Adrenal gland (tissue), 12 donors: Measurements from ENCODE around the gene ACTG1. TPM values are rescaled to one million over a fixed set of nuclear protein-coding genes. Genes with fewer than 3 reads are reported as not detected.

Experiments used
- DNase-seq, 7 donors: peaks; one replicate each; pipeline ENCODE4 v3.0.0-alpha.2; 2019 to 2020
- H3K27ac ChIP-seq, 5 donors: fragments of 200-600 bp; sonication (generic) in 4 of 5; 1 replicate in 3 of 5; 2 replicates in 2 of 5; pipeline versions ENCODE4 v1.5.1 to v1.8.0; 2016 to 2020; ENCODE audit warnings: mild to moderate bottlenecking in 1 of 5
- H3K27me3 ChIP-seq: fragments of 200-600 bp; 2 replicates; pipeline ENCODE4 v1.8.0; 2021
- H3K36me3 ChIP-seq, 2 donors: fragments of 200-600 bp; replicated peaks in 1 of 2; 1 replicate in 1 of 2; 2 replicates in 1 of 2; pipeline versions ENCODE4 v1.5.1 to v1.8.0; 2018 to 2022
- H3K4me1 ChIP-seq, 2 donors: fragments of 200-600 bp; replicated peaks in 1 of 2; 1 replicate in 1 of 2; 2 replicates in 1 of 2; pipeline versions ENCODE4 v1.5.1 to v1.8.0; 2018 to 2021
- H3K4me3 ChIP-seq, 4 donors: fragments of 200-600 bp; sonication (generic) in 3 of 4; one replicate each; pipeline ENCODE4 v1.5.1; 2016 to 2018
- H3K9me3 ChIP-seq, 3 donors: fragments of 200-600 bp; sonication (generic) in 1 of 3; replicated peaks in 1 of 3; 1 replicate in 2 of 3; 2 replicates in 1 of 3; pipeline versions ENCODE4 v1.5.1 to v1.8.0; 2016 to 2021
- POLR2A ChIP-seq, 2 donors: fragments of 450-650 bp; IDR thresholded peaks; one replicate each; pipeline ENCODE4 v1.6.1; 2017; ENCODE audit warnings: antibody characterized with exemption in 2 of 2, mild to moderate bottlenecking in 2 of 2, moderate library complexity in 1 of 2
- WGBS, 4 donors: extraction: QIAGEN DNeasy Blood & Tissue Kit in 2 of 4; methylation state at CpG; one replicate each; pipeline versions ENCODE4 v1.1.5 to v1.1.7; 2013 to 2017; 5-methylcytosine and 5-hydroxymethylcytosine counted together
- intact Hi-C, 2 donors: fragments of 100-400 bp; cut with DNase I; formaldehyde crosslinking; loops; one replicate each; pipeline versions ENCODE4 v1.14.1 to v1.15.0; 2022 to 2023
- polyA plus RNA-seq, 3 donors: library from polyadenylated mRNA; stranded (reverse); fragments of 200-250 nt in 2 of 3; fragments of 350-450 nt in 1 of 3; fragmentation: Illumina TruSeq in 1 of 3; extraction: RNeasy Lipid Tissue Mini Kit (QIAGEN cat#74804) in 1 of 3; gene quantifications; one replicate each; pipeline ENCODE4 v1.2.3, GENCODE V29; 2013 to 2014
- total RNA-seq, 9 donors: library from RNA; depleted of rRNA in 4 of 9; stranded (reverse); fragments of >200 nt in 4 of 9; fragments of 120-200 nt in 1 of 9; fragmentation: NEBNext Ultra II Directional in 1 of 9; extraction: Animal tissue kit (Norgen Biotek cat#: 25700) in 1 of 9; gene quantifications; one replicate each; pipeline versions ENCODE4 v1.1.0 to v1.2.4, GENCODE V29; 2013 to 2023
- TF ChIP-seq, protein P1 (sequence below), 6 experiments: fragments of 450-650 bp in 4 of 6; fragments of 200-600 bp in 2 of 6; sonication (generic) in 1 of 6; IDR thresholded peaks; 1 replicate in 5 of 6; 2 replicates in 1 of 6; pipeline versions ENCODE4 v1.5.1 to v1.8.0; 2016 to 2021; ENCODE audit warnings: antibody characterized with exemption in 6 of 6, mild to moderate bottlenecking in 2 of 6, moderate library complexity in 1 of 6
- donor health status: healthy with polysubstance abuse.
- donor health status: Bipolar disorder and iron deficiency.
- donor health status: DM: yes; HTN: yes; CAD: no.
- donor health status: DM: no; HTN: no; CAD: no.
- donor health status: DM: no; HTN: no; CAD: no.
- donor health status: DM: yes; HTN: yes; CAD: no.

Gene ACTG1
- total and polyA plus RNA-seq, 12 donors = 828 to 6,446 (median 2,144) TPM

- no peak overlapping the region for H3K4me3 ChIP-seq
- peaks cover 21% of the 10 kb centered on the region for H3K27me3 ChIP-seq
- H3K9me3 ChIP-seq = no peaks in the 10 kb centered on the region
- intact Hi-C loops = no loop called here
- peaks cover 0 to 14% of the 10 kb centered on the region in 2 donors for H3K4me1 ChIP-seq
- no peak overlapping the region for H3K27ac ChIP-seq
- H3K36me3 ChIP-seq = peaks cover 0 to 16% of the 10 kb centered on the region in 2 donors
- DNase-seq = peak in 3 of 7 donors; percentile 43 to 68 (median 50)
- TF ChIP-seq POLR2A (IDR thresholded peaks at IDR 0.05) = no peak
- TF ChIP-seq, protein P1, sequence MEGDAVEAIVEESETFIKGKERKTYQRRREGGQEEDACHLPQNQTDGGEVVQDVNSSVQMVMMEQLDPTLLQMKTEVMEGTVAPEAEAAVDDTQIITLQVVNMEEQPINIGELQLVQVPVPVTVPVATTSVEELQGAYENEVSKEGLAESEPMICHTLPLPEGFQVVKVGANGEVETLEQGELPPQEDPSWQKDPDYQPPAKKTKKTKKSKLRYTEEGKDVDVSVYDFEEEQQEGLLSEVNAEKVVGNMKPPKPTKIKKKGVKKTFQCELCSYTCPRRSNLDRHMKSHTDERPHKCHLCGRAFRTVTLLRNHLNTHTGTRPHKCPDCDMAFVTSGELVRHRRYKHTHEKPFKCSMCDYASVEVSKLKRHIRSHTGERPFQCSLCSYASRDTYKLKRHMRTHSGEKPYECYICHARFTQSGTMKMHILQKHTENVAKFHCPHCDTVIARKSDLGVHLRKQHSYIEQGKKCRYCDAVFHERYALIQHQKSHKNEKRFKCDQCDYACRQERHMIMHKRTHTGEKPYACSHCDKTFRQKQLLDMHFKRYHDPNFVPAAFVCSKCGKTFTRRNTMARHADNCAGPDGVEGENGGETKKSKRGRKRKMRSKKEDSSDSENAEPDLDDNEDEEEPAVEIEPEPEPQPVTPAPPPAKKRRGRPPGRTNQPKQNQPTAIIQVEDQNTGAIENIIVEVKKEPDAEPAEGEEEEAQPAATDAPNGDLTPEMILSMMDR (IDR thresholded peaks at IDR 0.05) = no peak
- WGBS, 4 donors = 4 to 12% (median 5%) methylated on average over 9 to 89 of the region's 89 CpGs
Measured at GRCh38 chr17:81536299-81537290, 24.0 kb upstream of the ACTG1 start.

- intact Hi-C loops = no loop called here
- WGBS, 4 donors = 61 to 84% (median 70%) methylated on average over 13 of the region's 13 CpGs
- Histone ChIP-seq H3K36me3 (peaks cover 0 to 9% of the 10 kb centered on the region in 2 donors), H3K27ac (no peak overlapping the region), H3K9me3 (no peaks in the 10 kb centered on the region), H3K4me3 (no peak overlapping the region), H3K27me3 (peaks cover 21% of the 10 kb centered on the region), H3K4me1 (peaks cover 0 to 14% of the 10 kb centered on the region in 2 donors)
- no peak for TF ChIP-seq POLR2A (IDR thresholded peaks at IDR 0.05)
- TF ChIP-seq, protein P1 (IDR thresholded peaks at IDR 0.05) = no peak
- no peak for DNase-seq
Measured at GRCh38 chr17:81535480-81536298, 23.1 kb upstream of the ACTG1 start.

- DNase-seq = no peak
- Histone ChIP-seq H3K27ac (no peak overlapping the region), H3K27me3 (peaks cover 21% of the 10 kb centered on the region), H3K36me3 (peaks cover 0 to 1% of the 10 kb centered on the region in 2 donors), H3K4me3 (no peak overlapping the region), H3K9me3 (no peaks in the 10 kb centered on the region), H3K4me1 (peaks cover 0 to 14% of the 10 kb centered on the region in 2 donors)
- intact Hi-C loops = no loop called here
- 51 to 80% (median 74%) methylated on average over 5 of the region's 5 CpGs for WGBS, 4 donors
- TF ChIP-seq, protein P1 (IDR thresholded peaks at IDR 0.05) = no peak
- no peak for TF ChIP-seq POLR2A (IDR thresholded peaks at IDR 0.05)
Measured at GRCh38 chr17:81535007-81535328, 22.4 kb upstream of the ACTG1 start.
